ENCODE measurements around the gene SLC30A3. TPM values are rescaled to one million over a fixed set of nuclear protein-coding genes. Genes with fewer than 3 reads are reported as not detected.
A peak's percentile ranks its signal among the peaks of the same experiment; 100 is the strongest.

SLC30A3 gene
- total RNA-seq: 100 to 1,000 TPM in 1 of 2 donors, not detected in 1; 102 TPM

- Histone ChIP-seq H3K27ac (no peak within 1 kb of the TSS), H3K9me3 (no peaks in the 10 kb centered on the region), H3K27me3 (replicated peaks; ENCODE audit: insufficient read depth) (peaks cover 10% of the 10 kb centered on the region), H3K4me3 (peak within 1 kb of the TSS; percentile 29 to 40), H3K36me3 (no peaks in the 10 kb centered on the region), H3K4me1 (replicated peaks) (peaks cover 7% of the 10 kb centered on the region)
- peak; percentile 42 for DNase-seq (ENCODE audit: low spot score)
- intact Hi-C loops (cut with DNase I): no loop called here
- 0% methylated on average over 5 of the region's 96 CpGs for WGBS
- TF ChIP-seq POLR2A (IDR thresholded peaks at IDR 0.05) (no peak), CTCF (IDR thresholded peaks at IDR 0.05) (no peak), POLR2AphosphoS5 (IDR thresholded peaks at IDR 0.05) (no peak)
These were observed at the start of gene SLC30A3 for GRCh38 chr2:27262379-27263286. SLC30A3 (minus strand) TSS chr2:27263047; CDS start chr2:27262906, 141 bp downstream.

GRCh38 chr2:27312152-27312551 is 49.3 kb upstream of the SLC30A3 start:
- Histone ChIP-seq H3K27me3 (replicated peaks; ENCODE audit: insufficient read depth) (no peaks in the 10 kb centered on the region), H3K4me1 (replicated peaks) (peaks cover 7% of the 10 kb centered on the region), H3K36me3 (peaks cover 0 to 6% of the 10 kb centered on the region in 2 donors), H3K27ac (no peak overlapping the region), H3K9me3 (no peaks in the 10 kb centered on the region), H3K4me3 (no peak overlapping the region)
- WGBS: 98% methylated on average over 3 of the region's 3 CpGs
- intact Hi-C loops (cut with DNase I): no loop called here
- DNase-seq (ENCODE audit: low spot score): no peak
- no peak for TF ChIP-seq CTCF (IDR thresholded peaks at IDR 0.05)
- no peak for TF ChIP-seq POLR2AphosphoS5 (IDR thresholded peaks at IDR 0.05)
- TF ChIP-seq POLR2A (IDR thresholded peaks at IDR 0.05): no peak

- Histone ChIP-seq H3K4me3 (no peak overlapping the region), H3K9me3 (no peaks in the 10 kb centered on the region), H3K27me3 (replicated peaks; ENCODE audit: insufficient read depth) (peaks cover 3% of the 10 kb centered on the region), H3K36me3 (peaks cover 0 to 6% of the 10 kb centered on the region in 2 donors), H3K27ac (no peak overlapping the region), H3K4me1 (replicated peaks) (peaks cover 10% of the 10 kb centered on the region)
- WGBS: 87% methylated on average over 6 of the region's 6 CpGs
- no peak for DNase-seq (ENCODE audit: low spot score)
- intact Hi-C loops (cut with DNase I): no loop called here
- TF ChIP-seq POLR2A (IDR thresholded peaks at IDR 0.05) (no peak), POLR2AphosphoS5 (IDR thresholded peaks at IDR 0.05) (no peak)
These were observed 46.8 kb upstream of the SLC30A3 start for GRCh38 chr2:27309651-27310050.

- Histone ChIP-seq H3K4me3 (no peak within 1 kb of the TSS), H3K36me3 (peaks cover 0 to 6% of the 10 kb centered on the region in 2 donors), H3K4me1 (replicated peaks) (peaks cover 10% of the 10 kb centered on the region), H3K27ac (no peak within 1 kb of the TSS), H3K27me3 (replicated peaks; ENCODE audit: insufficient read depth) (peaks cover 3% of the 10 kb centered on the region), H3K9me3 (no peaks in the 10 kb centered on the region)
- no peak for DNase-seq (ENCODE audit: low spot score)
- WGBS: 16% methylated on average over 23 of the region's 25 CpGs
- TF ChIP-seq POLR2A (IDR thresholded peaks at IDR 0.05) (no peak), POLR2AphosphoS5 (IDR thresholded peaks at IDR 0.05) (no peak), CTCF (IDR thresholded peaks at IDR 0.05) (no peak)
- intact Hi-C loops (cut with DNase I): no loop called here
These were observed 45.6 kb upstream of the SLC30A3 start, which contains the start of gene UCN for GRCh38 chr2:27308359-27308881. UCN (minus strand) TSS chr2:27308445; CDS start chr2:27307895, 550 bp downstream.

GRCh38 chr2:27307545-27308358 is 44.9 kb upstream of the SLC30A3 start:
- H3K27ac ChIP-seq: no peak overlapping the region
- no peak overlapping the region for H3K4me3 ChIP-seq
- WGBS: 10% methylated on average over 25 of the region's 75 CpGs
- H3K36me3 ChIP-seq: peaks cover 0 to 6% of the 10 kb centered on the region in 2 donors
- DNase-seq (ENCODE audit: low spot score): no peak
- no peak for TF ChIP-seq POLR2A (IDR thresholded peaks at IDR 0.05)
- no peak for TF ChIP-seq POLR2AphosphoS5 (IDR thresholded peaks at IDR 0.05)
- TF ChIP-seq CTCF (IDR thresholded peaks at IDR 0.05): no peak
- H3K9me3 ChIP-seq: no peaks in the 10 kb centered on the region
- intact Hi-C loops (cut with DNase I): no loop called here
- H3K27me3 ChIP-seq (replicated peaks; ENCODE audit: insufficient read depth): peaks cover 3% of the 10 kb centered on the region
- H3K4me1 ChIP-seq (replicated peaks): peaks cover 10% of the 10 kb centered on the region
